Suprapubic skin (tissue), 3 donors: ENCODE results near the gene FAXDC2.

Source experiments
- CTCF ChIP-seq, 2 donors: fragments of 200-600 bp in 1 of 2; fragments of 450-650 bp in 1 of 2; sonication (generic) in 1 of 2; IDR thresholded peaks; one replicate each; pipeline ENCODE4 v1.5.1; 2016 to 2019; ENCODE audit warnings: antibody characterized with exemption in 2 of 2, mild to moderate bottlenecking in 1 of 2, moderate library complexity in 1 of 2
- EP300 ChIP-seq: sonication (generic); formaldehyde crosslinking; IDR thresholded peaks from one replicate; pipeline ENCODE4 v1.6.1; 2017; ENCODE audit warnings: antibody characterized with exemption
- POLR2A ChIP-seq, 2 donors: fragments of 450-650 bp; IDR thresholded peaks; one replicate each; pipeline ENCODE4 v1.6.1; 2017; ENCODE audit warnings: antibody characterized with exemption in 2 of 2, mild to moderate bottlenecking in 2 of 2, moderate library complexity in 2 of 2

GRCh38 chr5:154849791-154850201 is 607 bp downstream of the FAXDC2 start:
- TF ChIP-seq CTCF (IDR thresholded peaks at IDR 0.05) (no peak), EP300 (no peak), POLR2A (IDR thresholded peaks at IDR 0.05) (no peak)
